Astrocyte (in vitro differentiated cells and primary cell): ENCODE measurements around the gene ACTG1. TPM values are rescaled to one million over a fixed set of nuclear protein-coding genes. Genes with fewer than 3 reads are reported as not detected.
A peak's percentile ranks its signal among the peaks of the same experiment; 100 is the strongest.

Experiments used
- DNase-seq: peaks from one replicate; pipeline ENCODE4 v3.0.0-alpha.2; 2010; ENCODE audit warnings: low read depth
- FAIRE-seq: peaks from 2 replicates; lab custom pipeline; 2011; peaks lifted over from hg19 to GRCh38; lab: Jason Lieb, UNC
- H2AFZ ChIP-seq: 2 replicates; pipeline ENCODE4 v1.6.0; 2012; ENCODE audit warnings: low read depth, low read length, inconsistent platforms
- H3K27ac ChIP-seq: 2 replicates; pipeline ENCODE4 v1.5.1; 2011; ENCODE audit warnings: low read depth, low read length, inconsistent platforms
- H3K27me3 ChIP-seq: 2 replicates; pipeline ENCODE4 v1.6.0; 2011; ENCODE audit warnings: low read length, inconsistent platforms; ENCODE audit not compliant: insufficient read depth
- H3K36me3 ChIP-seq: 2 replicates; pipeline ENCODE4 v1.5.1; 2011; ENCODE audit warnings: low read length, inconsistent platforms; ENCODE audit not compliant: insufficient read depth
- H3K4me1 ChIP-seq: 2 replicates; pipeline ENCODE4 v1.5.1; 2011; ENCODE audit warnings: low read length, inconsistent platforms; ENCODE audit not compliant: insufficient read depth
- H3K4me2 ChIP-seq: 2 replicates; pipeline ENCODE4 v1.6.0; 2012; ENCODE audit warnings: low read length, inconsistent platforms
- H3K4me3 ChIP-seq: 2 replicates; pipeline ENCODE4 v1.5.1; 2011; ENCODE audit warnings: low read depth, mild to moderate bottlenecking, low read length, inconsistent platforms; ENCODE audit not compliant: insufficient read depth
- H3K79me2 ChIP-seq: 2 replicates; pipeline ENCODE4 v1.6.0; 2012; ENCODE audit warnings: mild to moderate bottlenecking, low read length, inconsistent platforms; ENCODE audit not compliant: insufficient read depth
- H3K9ac ChIP-seq: 2 replicates; pipeline ENCODE4 v1.6.0; 2012; ENCODE audit warnings: mild to moderate bottlenecking, low read length, inconsistent platforms
- H3K9me3 ChIP-seq: 2 replicates; pipeline ENCODE4 v1.5.1; 2012; ENCODE audit warnings: low read depth, mild to moderate bottlenecking, low read length, inconsistent platforms; ENCODE audit not compliant: insufficient read depth
- H4K20me1 ChIP-seq: 2 replicates; pipeline ENCODE4 v1.6.0; 2012; ENCODE audit warnings: low read length, inconsistent platforms; ENCODE audit not compliant: insufficient read depth
- H3K27ac Mint-ChIP-seq: one replicate; pipeline ENCODE4 v1.8.0; 2021; ENCODE audit warnings: mild to moderate bottlenecking, mixed read lengths; ENCODE audit not compliant: unreplicated experiment
- H3K27me3 Mint-ChIP-seq: one replicate; pipeline ENCODE4 v1.8.0; 2021; ENCODE audit warnings: low read depth, mixed read lengths; ENCODE audit not compliant: unreplicated experiment
- H3K36me3 Mint-ChIP-seq: one replicate; pipeline ENCODE4 v1.8.0; 2021; ENCODE audit warnings: low read depth, mixed read lengths; ENCODE audit not compliant: unreplicated experiment
- H3K4me1 Mint-ChIP-seq: one replicate; pipeline ENCODE4 v1.8.0; 2021; ENCODE audit warnings: low read depth, mixed read lengths; ENCODE audit not compliant: unreplicated experiment
- H3K4me3 Mint-ChIP-seq: one replicate; pipeline ENCODE4 v1.8.0; 2021; ENCODE audit warnings: mild to moderate bottlenecking, moderate library complexity, mixed read lengths; ENCODE audit not compliant: unreplicated experiment
- H3K9me3 Mint-ChIP-seq: one replicate; pipeline ENCODE4 v1.8.0; 2021; ENCODE audit warnings: mild to moderate bottlenecking, mixed read lengths; ENCODE audit not compliant: unreplicated experiment
- CTCF ChIP-seq: IDR thresholded peaks from 2 replicates; pipeline ENCODE4 v1.5.1; 2011; ENCODE audit warnings: low read depth, mild to moderate bottlenecking, inconsistent platforms, low read length, moderate library complexity; ENCODE audit not compliant: insufficient read depth
- EZH2 ChIP-seq: IDR thresholded peaks from 2 replicates; pipeline ENCODE4 v1.6.1; 2012; ENCODE audit warnings: mild to moderate bottlenecking, low read length, inconsistent platforms; ENCODE audit not compliant: insufficient read depth
- total RNA-seq: library from RNA; stranded (reverse); gene quantifications from 2 replicates; pipeline ENCODE4 v1.2.1, GENCODE V29; 2021

ACTG1 gene
- total RNA-seq, 1 donor from 2014 or later, result 7,369 TPM

GRCh38 chr17:81549031-81549557 lies 36.5 kb upstream of the ACTG1 start:
- Histone ChIP-seq H3K9ac (no peak overlapping the region), H3K4me1 (peaks cover 31% of the 10 kb centered on the region), H3K36me3 (peaks cover 6% of the 10 kb centered on the region), H2AFZ (no peak overlapping the region), H3K79me2 (peaks cover 52% of the 10 kb centered on the region), H3K9me3 (no peaks in the 10 kb centered on the region), H3K4me2 (no peak overlapping the region), H3K27ac (no peak overlapping the region), H3K4me3 (no peak overlapping the region), H4K20me1 (peaks cover 62% of the 10 kb centered on the region), H3K27me3 (no peaks in the 10 kb centered on the region)
- H3K27me3 Mint-ChIP-seq, result no peaks in the 10 kb centered on the region
- DNase-seq, result no peak
- H3K27ac Mint-ChIP-seq, result peak overlapping the region; percentile 47
- H3K36me3 Mint-ChIP-seq, result peaks cover 14% of the 10 kb centered on the region
- peaks cover 23% of the 10 kb centered on the region for H3K4me1 Mint-ChIP-seq
- peak overlapping the region; percentile 70 for H3K4me3 Mint-ChIP-seq
- TF ChIP-seq EZH2 (no peak), CTCF (no peak)
- H3K9me3 Mint-ChIP-seq, result no peaks in the 10 kb centered on the region
- FAIRE-seq, result no peak

GRCh38 chr17:81547614-81547982 lies 35.0 kb upstream of the ACTG1 start:
- Histone ChIP-seq H4K20me1 (peaks cover 56% of the 10 kb centered on the region), H3K9ac (no peak overlapping the region), H2AFZ (no peak overlapping the region), H3K9me3 (no peaks in the 10 kb centered on the region), H3K4me3 (no peak overlapping the region), H3K4me2 (no peak overlapping the region), H3K27ac (no peak overlapping the region), H3K36me3 (peaks cover 6% of the 10 kb centered on the region), H3K27me3 (no peaks in the 10 kb centered on the region), H3K79me2 (peaks cover 52% of the 10 kb centered on the region), H3K4me1 (peaks cover 16% of the 10 kb centered on the region)
- no peak for TF ChIP-seq CTCF
- TF ChIP-seq EZH2, result no peak
- no peak overlapping the region for H3K4me3 Mint-ChIP-seq
- peaks cover 12% of the 10 kb centered on the region for H3K4me1 Mint-ChIP-seq
- H3K27me3 Mint-ChIP-seq, result no peaks in the 10 kb centered on the region
- no peaks in the 10 kb centered on the region for H3K9me3 Mint-ChIP-seq
- peaks cover 14% of the 10 kb centered on the region for H3K36me3 Mint-ChIP-seq
- H3K27ac Mint-ChIP-seq, result no peak overlapping the region
- FAIRE-seq (no peak), DNase-seq (no peak)

- peaks cover 56% of the 10 kb centered on the region for H4K20me1 ChIP-seq
- H3K27me3 Mint-ChIP-seq, result no peaks in the 10 kb centered on the region
- H3K27me3 ChIP-seq, result no peaks in the 10 kb centered on the region
- H3K4me1 ChIP-seq, result peaks cover 15% of the 10 kb centered on the region
- peaks cover 14% of the 10 kb centered on the region for H3K36me3 Mint-ChIP-seq
- no peak overlapping the region for H3K27ac Mint-ChIP-seq
- H3K9ac ChIP-seq, result no peak overlapping the region
- no peaks in the 10 kb centered on the region for H3K9me3 ChIP-seq
- peaks cover 6% of the 10 kb centered on the region for H3K36me3 ChIP-seq
- H2AFZ ChIP-seq, result no peak overlapping the region
- peaks cover 12% of the 10 kb centered on the region for H3K4me1 Mint-ChIP-seq
- no peaks in the 10 kb centered on the region for H3K9me3 Mint-ChIP-seq
- DNase-seq, result no peak
- FAIRE-seq, result no peak
- TF ChIP-seq CTCF (no peak), EZH2 (no peak)
- H3K4me2 ChIP-seq, result no peak overlapping the region
- H3K79me2 ChIP-seq, result peaks cover 51% of the 10 kb centered on the region
- H3K4me3 Mint-ChIP-seq, result no peak overlapping the region
- H3K4me3 ChIP-seq, result no peak overlapping the region
- H3K27ac ChIP-seq, result no peak overlapping the region
These were observed 34.5 kb upstream of the ACTG1 start for GRCh38 chr17:81546906-81547613.
